Upper lobe of left lung (tissue), 6 donors: ENCODE measurements around the gene PEF1. TPM values are rescaled to one million over a fixed set of nuclear protein-coding genes. Genes with fewer than 3 reads are reported as not detected.

ENCODE experiments used
- ATAC-seq, 2 donors: fragments of 200-7000 bp; cut with Tn5 transposase; one replicate each; pipeline ENCODE4 v1.9.1; 2022; ENCODE audit warnings: mild to moderate bottlenecking in 2 of 2, moderate library complexity in 2 of 2; ENCODE audit not compliant: low FRiP score in 2 of 2
- DNase-seq, 2 donors: peaks; one replicate each; pipeline ENCODE4 v3.0.0-alpha.2; 2019 to 2020
- H3K27ac ChIP-seq, 4 donors: fragments of 200-600 bp; sonication (generic); one replicate each; pipeline ENCODE4 v1.5.1; 2016 to 2019
- H3K27me3 ChIP-seq, 4 donors: fragments of 200-600 bp; sonication (generic); one replicate each; pipeline ENCODE4 v1.5.1; 2017 to 2019
- H3K36me3 ChIP-seq, 4 donors: fragments of 200-600 bp; sonication (generic); one replicate each; pipeline ENCODE4 v1.5.1; 2016 to 2019
- H3K4me1 ChIP-seq, 4 donors: fragments of 200-600 bp; sonication (generic); one replicate each; pipeline ENCODE4 v1.5.1; 2018 to 2019
- H3K4me3 ChIP-seq, 4 donors: fragments of 200-600 bp; sonication (generic); one replicate each; pipeline ENCODE4 v1.5.1; 2017 to 2019; ENCODE audit warnings: mild to moderate bottlenecking in 2 of 4, moderate library complexity in 1 of 4
- H3K9me3 ChIP-seq, 4 donors: fragments of 200-600 bp; sonication (generic); one replicate each; pipeline ENCODE4 v1.5.1; 2018 to 2019
- EP300 ChIP-seq, 4 donors: sonication (generic); formaldehyde crosslinking; IDR thresholded peaks; one replicate each; pipeline ENCODE4 v1.5.1; 2017; ENCODE audit warnings: antibody characterized with exemption in 4 of 4, control low read depth in 2 of 4
- POLR2A ChIP-seq, 4 donors: fragments of 450-650 bp; IDR thresholded peaks; one replicate each; pipeline ENCODE4 v1.5.1; 2016 to 2017; ENCODE audit warnings: antibody characterized with exemption in 4 of 4, mild to moderate bottlenecking in 2 of 4
- POLR2AphosphoS5 ChIP-seq, 2 donors: sonication (generic); formaldehyde crosslinking; IDR thresholded peaks; one replicate each; pipeline ENCODE4 v1.5.1; 2017; ENCODE audit warnings: antibody characterized with exemption in 2 of 2
- WGBS, 2 donors: methylation state at CpG; one replicate each; pipeline ENCODE4 v1.1.5; 2017 to 2018; 5-methylcytosine and 5-hydroxymethylcytosine counted together
- total RNA-seq, 6 donors: library from RNA; depleted of rRNA in 4 of 6; stranded (reverse); fragments of >200 nt in 4 of 6; gene quantifications; one replicate each; pipeline versions ENCODE4 v1.1.0 to v1.2.1, GENCODE V29; 2016 to 2021
- TF ChIP-seq, protein P1 (sequence below), 6 experiments: fragments of 450-650 bp in 4 of 6; fragments of 200-600 bp in 2 of 6; sonication (generic) in 2 of 6; IDR thresholded peaks; one replicate each; pipeline ENCODE4 v1.5.1; 2016 to 2019; ENCODE audit warnings: antibody characterized with exemption in 6 of 6
- donor health status: DM: no; HTN: no; CAD: no; lungs with moderate emphysema.
- donor health status: DM: no; HTN: yes; CAD: no; lungs with severe emphysema.

PEF1 gene
- total RNA-seq, 6 donors from 2014 or later, result 52.4 to 135 (median 77.4) TPM

DNA sequence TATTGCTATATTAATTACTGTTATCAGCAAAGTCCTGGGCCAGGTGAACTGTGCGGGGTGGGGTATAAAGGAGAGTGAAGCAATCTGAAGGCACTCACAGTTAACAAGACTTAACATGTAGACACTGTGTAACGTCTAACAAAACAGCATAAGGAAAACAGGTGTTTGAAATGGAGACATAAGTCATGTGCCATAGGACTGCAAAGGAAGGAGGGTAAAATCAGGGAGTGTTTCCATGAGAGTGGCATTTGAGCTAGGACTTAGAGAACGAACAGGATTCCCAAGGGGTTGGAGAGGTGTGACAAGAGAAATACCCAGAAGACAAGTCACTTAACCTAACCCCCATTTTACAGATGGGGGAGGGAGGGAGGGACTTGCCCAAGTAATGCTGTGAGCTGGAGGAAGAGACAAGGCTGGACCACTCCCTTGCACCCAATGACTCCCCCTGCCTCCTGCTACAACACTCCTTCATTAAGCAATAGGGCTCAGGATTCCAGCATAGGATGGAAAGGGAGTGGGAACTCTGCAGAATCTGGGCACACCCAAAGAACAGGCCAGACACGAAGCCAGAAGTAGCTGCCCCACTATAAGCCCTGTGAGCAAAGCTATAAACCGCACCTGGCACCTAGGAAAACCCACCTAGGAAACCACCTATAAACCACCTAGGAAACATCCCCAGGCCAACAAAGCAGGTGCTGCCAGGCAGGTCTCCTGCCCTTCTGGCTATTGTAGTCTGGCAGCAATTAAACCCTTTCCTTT, 6.6 kb downstream of the PEF1 start:
- TF ChIP-seq, protein P1, sequence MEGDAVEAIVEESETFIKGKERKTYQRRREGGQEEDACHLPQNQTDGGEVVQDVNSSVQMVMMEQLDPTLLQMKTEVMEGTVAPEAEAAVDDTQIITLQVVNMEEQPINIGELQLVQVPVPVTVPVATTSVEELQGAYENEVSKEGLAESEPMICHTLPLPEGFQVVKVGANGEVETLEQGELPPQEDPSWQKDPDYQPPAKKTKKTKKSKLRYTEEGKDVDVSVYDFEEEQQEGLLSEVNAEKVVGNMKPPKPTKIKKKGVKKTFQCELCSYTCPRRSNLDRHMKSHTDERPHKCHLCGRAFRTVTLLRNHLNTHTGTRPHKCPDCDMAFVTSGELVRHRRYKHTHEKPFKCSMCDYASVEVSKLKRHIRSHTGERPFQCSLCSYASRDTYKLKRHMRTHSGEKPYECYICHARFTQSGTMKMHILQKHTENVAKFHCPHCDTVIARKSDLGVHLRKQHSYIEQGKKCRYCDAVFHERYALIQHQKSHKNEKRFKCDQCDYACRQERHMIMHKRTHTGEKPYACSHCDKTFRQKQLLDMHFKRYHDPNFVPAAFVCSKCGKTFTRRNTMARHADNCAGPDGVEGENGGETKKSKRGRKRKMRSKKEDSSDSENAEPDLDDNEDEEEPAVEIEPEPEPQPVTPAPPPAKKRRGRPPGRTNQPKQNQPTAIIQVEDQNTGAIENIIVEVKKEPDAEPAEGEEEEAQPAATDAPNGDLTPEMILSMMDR (IDR thresholded peaks at IDR 0.05), result no peak
- TF ChIP-seq POLR2AphosphoS5 (IDR thresholded peaks at IDR 0.05), result no peak
- no peak for TF ChIP-seq EP300 (IDR thresholded peaks at IDR 0.05)
- TF ChIP-seq POLR2A (IDR thresholded peaks at IDR 0.05), result no peak
- peak overlapping the region in 3 of 4 donors; percentile 35 to 60 (median 44) for H3K27ac ChIP-seq
- H3K4me3 ChIP-seq, result no peak overlapping the region
- peaks cover 0 to 23% (median 13%) of the 10 kb centered on the region in 4 donors for H3K36me3 ChIP-seq
- no peak for ATAC-seq
- no peaks in the 10 kb centered on the region for H3K27me3 ChIP-seq
- H3K4me1 ChIP-seq, result peaks cover 43 to 69% (median 50%) of the 10 kb centered on the region in 4 donors
- no peak for DNase-seq
- 50 to 63% methylated on average over 5 of the region's 5 CpGs for WGBS, 2 donors
- no peaks in the 10 kb centered on the region for H3K9me3 ChIP-seq

DNA sequence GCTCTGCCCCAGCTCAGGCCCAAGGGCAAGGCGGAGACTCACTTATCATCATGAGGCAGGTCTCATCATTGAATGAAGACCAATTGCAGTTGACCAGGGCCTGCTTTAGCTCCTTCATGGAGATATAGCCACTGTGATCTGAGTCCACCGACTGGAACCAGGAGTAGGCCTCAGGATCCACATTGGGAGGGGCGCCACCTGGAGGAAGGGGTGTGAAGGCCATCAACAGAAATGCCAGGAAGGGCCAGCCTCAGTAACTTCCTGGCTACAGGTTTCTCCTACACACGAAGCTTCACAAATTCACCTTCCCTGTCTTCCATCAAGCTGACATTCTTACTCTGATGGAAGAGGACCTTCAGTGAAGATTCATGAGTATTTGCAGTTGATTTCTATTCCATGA, 11.6 kb downstream of the PEF1 start:
- H3K9me3 ChIP-seq, result no peaks in the 10 kb centered on the region
- DNase-seq (peak in 1 of 2 donors; percentile 64), ATAC-seq (no peak)
- H3K27ac ChIP-seq, result peak overlapping the region in 2 of 4 donors; percentile 14 to 19
- no peak for TF ChIP-seq EP300 (IDR thresholded peaks at IDR 0.05)
- TF ChIP-seq POLR2A (IDR thresholded peaks at IDR 0.05), result no peak
- TF ChIP-seq, protein P1 (IDR thresholded peaks at IDR 0.05), result peak in 4 of 6 experiments; percentile 23 to 37 (median 32)
- TF ChIP-seq POLR2AphosphoS5 (IDR thresholded peaks at IDR 0.05), result no peak
- H3K4me1 ChIP-seq, result peaks cover 7 to 44% (median 20%) of the 10 kb centered on the region in 4 donors
- H3K4me3 ChIP-seq, result no peak overlapping the region
- no peaks in the 10 kb centered on the region for H3K27me3 ChIP-seq
- peaks cover 5 to 73% (median 60%) of the 10 kb centered on the region in 4 donors for H3K36me3 ChIP-seq
- WGBS, 2 donors, result 64 to 71% methylated on average over 4 of the region's 4 CpGs

DNA sequence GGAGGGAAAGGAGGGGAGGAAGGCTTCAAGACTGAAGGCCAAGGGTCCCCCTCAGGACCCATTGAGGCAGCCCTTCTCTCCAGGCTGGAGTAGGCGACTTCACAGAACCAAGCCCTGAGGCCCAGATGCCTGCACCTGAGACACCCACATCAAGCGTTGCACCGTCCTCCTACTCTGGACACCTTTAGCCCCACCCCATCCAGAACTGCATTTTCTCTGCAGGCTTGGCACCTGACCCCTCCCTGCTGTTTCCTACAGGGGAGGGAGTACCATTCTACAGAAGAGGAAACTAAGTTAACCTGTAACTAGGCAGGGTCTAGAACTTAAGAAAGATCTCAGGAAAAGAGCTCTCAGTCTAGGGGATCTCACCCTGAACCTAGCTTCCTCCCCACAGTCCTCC, 12.0 kb downstream of the PEF1 start:
- no peak overlapping the region for H3K4me3 ChIP-seq
- 79 to 86% methylated on average over 3 of the region's 3 CpGs for WGBS, 2 donors
- H3K36me3 ChIP-seq, result peaks cover 5 to 77% (median 62%) of the 10 kb centered on the region in 4 donors
- peak overlapping the region in 2 of 4 donors; percentile 14 to 19 for H3K27ac ChIP-seq
- H3K9me3 ChIP-seq, result no peaks in the 10 kb centered on the region
- H3K4me1 ChIP-seq, result peaks cover 3 to 39% (median 17%) of the 10 kb centered on the region in 4 donors
- TF ChIP-seq POLR2AphosphoS5 (IDR thresholded peaks at IDR 0.05) (no peak), EP300 (IDR thresholded peaks at IDR 0.05) (no peak), POLR2A (IDR thresholded peaks at IDR 0.05) (no peak)
- TF ChIP-seq, protein P1 (IDR thresholded peaks at IDR 0.05), result no peak
- H3K27me3 ChIP-seq, result no peaks in the 10 kb centered on the region
- ATAC-seq (no peak), DNase-seq (no peak)

DNA sequence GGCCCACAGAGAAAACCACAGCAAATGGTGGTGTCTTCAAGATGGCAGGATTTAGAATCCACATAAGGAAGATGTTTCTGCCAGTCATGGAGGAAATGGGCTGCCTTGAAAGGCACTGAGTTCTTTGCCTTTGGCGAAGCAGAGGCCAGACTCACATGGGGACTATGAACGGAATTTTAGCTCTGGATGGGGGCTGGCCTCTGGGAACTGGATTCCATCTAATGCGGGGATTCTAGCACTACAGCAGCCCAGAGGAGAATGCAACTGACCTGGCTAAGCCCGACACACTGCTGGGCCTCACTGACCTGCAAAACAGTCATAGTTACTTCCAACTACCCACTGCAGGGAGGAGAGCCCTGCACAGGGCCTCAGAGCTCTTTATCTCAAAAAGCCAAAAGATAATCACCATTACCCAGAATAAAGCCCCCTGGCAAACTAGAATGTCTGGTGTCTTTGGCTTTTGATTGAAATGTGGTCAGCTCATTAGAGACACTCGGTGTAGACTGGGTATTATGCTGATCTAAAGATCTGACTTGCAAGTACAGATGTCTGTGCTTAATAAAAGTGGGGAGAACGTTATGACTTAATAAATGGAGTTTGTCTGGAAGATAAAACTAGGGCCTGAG, 15.6 kb downstream of the PEF1 start:
- no peak overlapping the region for H3K4me3 ChIP-seq
- H3K9me3 ChIP-seq, result no peaks in the 10 kb centered on the region
- ATAC-seq (no peak), DNase-seq (no peak)
- TF ChIP-seq POLR2AphosphoS5 (IDR thresholded peaks at IDR 0.05), result no peak
- TF ChIP-seq, protein P1 (IDR thresholded peaks at IDR 0.05), result no peak
- TF ChIP-seq EP300 (IDR thresholded peaks at IDR 0.05), result no peak
- TF ChIP-seq POLR2A (IDR thresholded peaks at IDR 0.05), result no peak
- H3K36me3 ChIP-seq, result peaks cover 5 to 80% (median 60%) of the 10 kb centered on the region in 4 donors
- H3K27ac ChIP-seq, result peak overlapping the region; percentile 76 to 81 (median 78)
- no peaks in the 10 kb centered on the region for H3K27me3 ChIP-seq
- peaks cover 11 to 39% (median 29%) of the 10 kb centered on the region in 4 donors for H3K4me1 ChIP-seq
- WGBS, 2 donors, result 83 to 84% methylated on average over 2 to 6 of the region's 6 CpGs
